Breast epithelium (tissue), 3 donors: ENCODE data around the gene CTXN1.

Experiments used
- POLR2A ChIP-seq: fragments of 450-650 bp; IDR thresholded peaks from one replicate; pipeline ENCODE4 v1.6.1; 2016; ENCODE audit warnings: antibody characterized with exemption, mild to moderate bottlenecking, moderate library complexity
- POLR2AphosphoS5 ChIP-seq, 3 donors: sonication (generic); formaldehyde crosslinking; IDR thresholded peaks; one replicate each; pipeline ENCODE4 v1.6.1; 2017; ENCODE audit warnings: antibody characterized with exemption in 3 of 3
- TF ChIP-seq, protein P1 (sequence below), 3 donors: fragments of 450-650 bp; IDR thresholded peaks; one replicate each; pipeline ENCODE4 v1.5.1; 2016 to 2017; ENCODE audit warnings: antibody characterized with exemption in 3 of 3, mild to moderate bottlenecking in 3 of 3, moderate library complexity in 3 of 3

DNA sequence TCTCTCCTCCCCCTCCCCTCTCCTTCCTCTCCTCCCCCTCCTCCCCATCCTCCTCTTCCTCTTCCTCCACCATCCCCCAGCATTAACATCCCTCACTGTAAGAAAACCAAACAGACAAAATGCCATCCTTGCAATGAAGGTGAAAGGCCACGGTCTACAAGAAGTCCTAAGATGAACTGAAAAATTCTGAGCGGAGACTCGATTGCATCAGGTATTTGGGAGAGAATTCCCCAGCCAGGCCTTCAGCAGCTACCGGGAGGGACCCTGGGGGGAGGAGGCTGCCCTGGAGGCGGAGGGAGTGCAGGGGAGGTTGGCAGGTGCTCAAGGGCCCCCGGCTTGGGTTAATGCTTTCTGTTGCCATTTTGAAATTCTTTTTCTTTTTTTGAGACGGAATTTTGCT, 27.6 kb upstream of the CTXN1 start:
- TF ChIP-seq, protein P1, sequence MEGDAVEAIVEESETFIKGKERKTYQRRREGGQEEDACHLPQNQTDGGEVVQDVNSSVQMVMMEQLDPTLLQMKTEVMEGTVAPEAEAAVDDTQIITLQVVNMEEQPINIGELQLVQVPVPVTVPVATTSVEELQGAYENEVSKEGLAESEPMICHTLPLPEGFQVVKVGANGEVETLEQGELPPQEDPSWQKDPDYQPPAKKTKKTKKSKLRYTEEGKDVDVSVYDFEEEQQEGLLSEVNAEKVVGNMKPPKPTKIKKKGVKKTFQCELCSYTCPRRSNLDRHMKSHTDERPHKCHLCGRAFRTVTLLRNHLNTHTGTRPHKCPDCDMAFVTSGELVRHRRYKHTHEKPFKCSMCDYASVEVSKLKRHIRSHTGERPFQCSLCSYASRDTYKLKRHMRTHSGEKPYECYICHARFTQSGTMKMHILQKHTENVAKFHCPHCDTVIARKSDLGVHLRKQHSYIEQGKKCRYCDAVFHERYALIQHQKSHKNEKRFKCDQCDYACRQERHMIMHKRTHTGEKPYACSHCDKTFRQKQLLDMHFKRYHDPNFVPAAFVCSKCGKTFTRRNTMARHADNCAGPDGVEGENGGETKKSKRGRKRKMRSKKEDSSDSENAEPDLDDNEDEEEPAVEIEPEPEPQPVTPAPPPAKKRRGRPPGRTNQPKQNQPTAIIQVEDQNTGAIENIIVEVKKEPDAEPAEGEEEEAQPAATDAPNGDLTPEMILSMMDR (IDR thresholded peaks at IDR 0.05): no peak
- TF ChIP-seq POLR2A (no peak), POLR2AphosphoS5 (IDR thresholded peaks at IDR 0.05) (no peak)
